SK-N-SH treated with all-trans-retinoic acid at 6 μM for 48 hours (cell line): ENCODE measurements around the gene PRSS33.

ENCODE experiments used
- ATAC-seq: fragments of 200-7000 bp; cut with Tn5 transposase; 3 replicates; pipeline ENCODE4 v1.9.1; 2020; ENCODE audit warnings: mild to moderate bottlenecking, moderate library complexity
- ARNTL ChIP-seq: fragments of 450-650 bp; formaldehyde crosslinking; IDR thresholded peaks from 2 replicates; pipeline ENCODE4 v1.5.0; 2020; ENCODE audit warnings: low read depth, mild to moderate bottlenecking, moderate library complexity, borderline replicate concordance
- CREB5 ChIP-seq: fragments of 250-450 bp; sonication (Bioruptor Pico); IDR thresholded peaks from 2 replicates; pipeline ENCODE4 v1.5.1; 2020; ENCODE audit warnings: low read depth, mild to moderate bottlenecking, moderate library complexity
- CSDC2 ChIP-seq: fragments of 250-450 bp; sonication (Bioruptor Pico); IDR thresholded peaks from 2 replicates; pipeline ENCODE4 v1.5.0; 2020; ENCODE audit warnings: mild to moderate bottlenecking, moderate library complexity
- ESRRG ChIP-seq: fragments of 250-450 bp; sonication (Bioruptor Pico); IDR thresholded peaks from 2 replicates; pipeline ENCODE4 v1.6.1; 2021; ENCODE audit warnings: mild to moderate bottlenecking
- GLIS3 ChIP-seq: fragments of 250-450 bp; sonication (Bioruptor Pico); IDR thresholded peaks from 2 replicates; pipeline ENCODE4 v1.5.0; 2020; ENCODE audit warnings: mild to moderate bottlenecking, moderate library complexity
- ISL1 ChIP-seq: fragments of 250-450 bp; sonication (Bioruptor Pico); IDR thresholded peaks from 2 replicates; pipeline ENCODE4 v2.1.2; 2022; ENCODE audit warnings: mild to moderate bottlenecking, moderate library complexity
- OSR1 ChIP-seq: fragments of 250-450 bp; sonication (Bioruptor Pico); IDR thresholded peaks from 2 replicates; pipeline ENCODE4 v1.8.0; 2022; ENCODE audit warnings: moderate library complexity, mild to moderate bottlenecking, inconsistent platforms
- PATZ1 ChIP-seq: fragments of 250-450 bp; sonication (Bioruptor Pico); IDR thresholded peaks from 2 replicates; pipeline ENCODE4 v1.8.0; 2020; ENCODE audit warnings: mild to moderate bottlenecking, moderate library complexity, borderline replicate concordance
- POU6F1 ChIP-seq: fragments of 250-450 bp; sonication (Bioruptor Pico); IDR thresholded peaks from 2 replicates; pipeline ENCODE4 v1.8.0; 2021; ENCODE audit warnings: low read depth, mild to moderate bottlenecking, moderate library complexity, borderline replicate concordance
- RARB ChIP-seq: fragments of 250-450 bp; sonication (Bioruptor Pico); IDR thresholded peaks from 2 replicates; pipeline ENCODE4 v1.8.0; 2021; ENCODE audit warnings: mild to moderate bottlenecking, moderate library complexity
- SNAI2 ChIP-seq: fragments of 250-450 bp; sonication (Bioruptor Pico); IDR thresholded peaks from 2 replicates; pipeline ENCODE4 v1.5.0; 2020; ENCODE audit warnings: mild to moderate bottlenecking, moderate library complexity
- TCF4 ChIP-seq: fragments of 250-450 bp; sonication (Bioruptor Pico); IDR thresholded peaks from 2 replicates; pipeline ENCODE4 v1.8.0; 2021; ENCODE audit warnings: mild to moderate bottlenecking, moderate library complexity, borderline replicate concordance
- TOX ChIP-seq: fragments of 250-450 bp; sonication (Bioruptor Pico); IDR thresholded peaks from 2 replicates; pipeline ENCODE4 v1.8.0; 2021; ENCODE audit warnings: mild to moderate bottlenecking, moderate library complexity, borderline replicate concordance
- ZC3H10 ChIP-seq: fragments of 250-450 bp; sonication (Bioruptor Pico); IDR thresholded peaks from 2 replicates; pipeline ENCODE4 v1.5.1; 2021; ENCODE audit warnings: mild to moderate bottlenecking, moderate library complexity
- ZFP3 ChIP-seq: fragments of 250-450 bp; sonication (Bioruptor Pico); IDR thresholded peaks from 2 replicates; pipeline ENCODE4 v1.5.0; 2020; ENCODE audit warnings: mild to moderate bottlenecking, moderate library complexity
- ZFP30 ChIP-seq: fragments of 450-650 bp; formaldehyde crosslinking; IDR thresholded peaks from 2 replicates; pipeline ENCODE4 v1.5.0; 2022; ENCODE audit warnings: mild to moderate bottlenecking, moderate library complexity
- ZNF565 ChIP-seq: fragments of 450-650 bp; formaldehyde crosslinking; conservative IDR thresholded peaks from 2 replicates; pipeline ENCODE4 v1.5.0; 2020; ENCODE audit warnings: low read depth, mild to moderate bottlenecking, moderate library complexity
- ZNF70 ChIP-seq: fragments of 450-650 bp; formaldehyde crosslinking; IDR thresholded peaks from 2 replicates; pipeline ENCODE4 v1.5.0; 2020; ENCODE audit warnings: mild to moderate bottlenecking, moderate library complexity
- ZNF8 ChIP-seq: fragments of 450-650 bp; formaldehyde crosslinking; IDR thresholded peaks from 2 replicates; pipeline ENCODE4 v1.5.0; 2020; ENCODE audit warnings: mild to moderate bottlenecking, moderate library complexity

Gene PRSS33

GRCh38 chr16:2808181-2808580 lies 20.8 kb upstream of the PRSS33 start:
- no peak for ATAC-seq
- TF ChIP-seq CREB5 (CRISPR knock-in tag) (no peak), OSR1 (no peak), ZFP30 (CRISPR knock-in tag) (no peak), SNAI2 (CRISPR knock-in tag) (no peak)

DNA sequence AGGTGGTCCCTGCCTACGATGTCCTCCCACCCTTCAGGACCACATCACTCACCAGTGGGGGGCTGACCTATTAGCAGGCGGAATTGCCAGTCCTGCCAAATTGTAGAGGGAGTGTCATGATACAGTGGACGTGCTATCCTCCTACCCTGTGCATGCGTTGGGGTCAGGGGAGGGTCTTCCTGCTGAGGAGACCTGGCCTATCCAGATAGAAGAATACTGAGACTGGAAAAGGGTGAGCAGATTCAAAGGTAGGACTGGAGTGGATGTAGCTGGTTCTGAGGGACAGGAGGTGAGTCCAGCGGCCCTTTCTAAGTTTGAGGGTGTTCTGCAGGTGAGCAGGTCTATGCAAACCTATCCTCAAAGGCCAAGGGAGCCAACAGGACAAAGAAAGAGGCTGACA lies 18.9 kb upstream of the PRSS33 start:
- ATAC-seq, result no peak
- no peak for TF ChIP-seq ISL1 (CRISPR knock-in tag)
- no peak for TF ChIP-seq POU6F1 (CRISPR knock-in tag)
- TF ChIP-seq ESRRG (CRISPR knock-in tag), result no peak
- TF ChIP-seq ZNF565 (CRISPR knock-in tag), result no peak
- no peak for TF ChIP-seq TCF4 (CRISPR knock-in tag)
- TF ChIP-seq ARNTL (CRISPR knock-in tag), result no peak
- no peak for TF ChIP-seq CSDC2 (CRISPR knock-in tag)
- no peak for TF ChIP-seq OSR1

DNA sequence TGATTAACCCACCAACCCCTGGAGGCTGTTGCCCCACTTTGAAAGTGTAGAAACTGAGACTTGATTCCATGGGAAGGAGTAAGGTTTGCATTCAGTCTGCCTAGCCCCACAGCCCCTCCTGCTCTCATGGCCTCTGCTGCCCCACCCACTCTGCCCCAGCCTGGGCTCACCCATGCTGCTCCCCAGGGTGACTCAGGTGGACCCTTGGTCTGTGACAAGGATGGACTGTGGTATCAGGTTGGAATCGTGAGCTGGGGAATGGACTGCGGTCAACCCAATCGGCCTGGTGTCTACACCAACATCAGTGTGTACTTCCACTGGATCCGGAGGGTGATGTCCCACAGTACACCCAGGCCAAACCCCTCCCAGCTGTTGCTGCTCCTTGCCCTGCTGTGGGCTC lies 17.4 kb upstream of the PRSS33 start:
- no peak for ATAC-seq
- TF ChIP-seq ZNF8 (no peak), TCF4 (CRISPR knock-in tag) (no peak), PATZ1 (no peak), TOX (no peak)

DNA sequence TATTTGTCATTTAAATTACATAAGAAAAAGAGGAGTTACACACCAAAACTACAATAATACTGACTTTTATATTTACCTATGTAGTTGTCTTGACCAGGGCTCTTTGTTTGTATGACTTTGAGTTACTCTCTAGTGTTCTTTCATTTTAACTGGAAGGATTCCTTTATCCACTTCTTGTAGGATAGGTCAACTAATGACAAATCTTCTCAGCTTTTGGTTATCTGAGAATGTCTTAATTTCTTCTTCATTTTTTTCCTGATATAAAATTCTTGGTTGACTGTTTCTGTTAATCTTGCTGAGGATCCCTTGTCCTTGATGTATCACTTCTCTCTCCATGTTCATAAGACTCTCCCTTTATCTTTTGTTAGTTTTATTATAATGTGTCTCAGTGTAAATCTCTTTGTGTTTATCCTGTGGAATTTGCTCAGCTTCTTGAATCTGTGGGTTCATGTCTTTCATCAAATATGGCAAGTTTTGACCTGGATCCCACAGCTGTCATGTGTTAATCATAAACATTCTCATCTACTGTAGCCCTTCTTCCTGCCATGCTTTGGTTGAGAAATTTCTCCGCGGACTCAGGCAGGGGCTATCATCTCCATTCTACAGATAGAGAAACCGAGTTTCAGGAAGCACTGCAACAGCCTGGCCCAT lies 16.3 kb upstream of the PRSS33 start:
- no peak for TF ChIP-seq OSR1
- no peak for TF ChIP-seq POU6F1 (CRISPR knock-in tag)
- no peak for TF ChIP-seq CSDC2 (CRISPR knock-in tag)
- no peak for TF ChIP-seq ZNF565 (CRISPR knock-in tag)
- no peak for TF ChIP-seq ZFP30 (CRISPR knock-in tag)
- TF ChIP-seq RARB (CRISPR knock-in tag), result no peak
- no peak for TF ChIP-seq ZNF70 (CRISPR knock-in tag)
- TF ChIP-seq ZFP3, result no peak
- TF ChIP-seq SNAI2 (CRISPR knock-in tag), result no peak
- TF ChIP-seq ESRRG (CRISPR knock-in tag), result no peak
- no peak for TF ChIP-seq ISL1 (CRISPR knock-in tag)
- no peak for TF ChIP-seq GLIS3 (CRISPR knock-in tag)
- ATAC-seq, result no peak

DNA sequence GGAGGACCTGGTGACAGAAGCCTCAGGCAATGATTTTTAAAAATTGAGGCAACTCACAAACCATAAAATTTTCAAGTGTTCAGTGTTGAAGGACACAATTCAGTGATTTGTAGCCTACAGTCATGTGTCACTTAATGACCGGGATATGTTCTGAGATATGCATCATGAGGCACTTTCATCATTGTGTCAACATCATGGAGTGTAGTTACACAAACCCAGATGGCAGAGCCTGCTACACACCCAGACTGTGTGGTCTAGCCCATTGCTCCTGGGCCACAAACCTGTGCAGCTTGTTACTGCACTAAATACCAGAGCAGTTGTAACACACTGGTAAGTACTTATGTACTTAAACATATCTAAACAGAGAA lies 12.5 kb upstream of the PRSS33 start:
- ATAC-seq, result no peak; the same call in 2 of the 3 replicates

More for the DNA sequence above, 12.5 kb upstream of the PRSS33 start:
- TF ChIP-seq TCF4 (CRISPR knock-in tag), result peak; percentile 39; the same call in 1 of the 2 replicates
- TF ChIP-seq PATZ1, result no peak
- TF ChIP-seq ZC3H10 (CRISPR knock-in tag), result no peak
- TF ChIP-seq ZNF8, result no peak
